GM10847 (cell line): ENCODE measurements around the gene HGFAC.

Experiments
- POLR2A ChIP-seq: IDR thresholded peaks from 2 replicates; pipeline ENCODE4 v1.6.1; 2011; ENCODE audit not compliant: insufficient read length; ENCODE audit errors: extremely low read depth

HGFAC gene

GRCh38 chr4:3430524-3430923 is 11.2 kb upstream of the HGFAC start:
- TF ChIP-seq POLR2A, result no peak

- TF ChIP-seq POLR2A, result no peak
Observed at GRCh38 chr4:3431446-3431993, 10.2 kb upstream of the HGFAC start.

- TF ChIP-seq POLR2A, result no peak
Observed at GRCh38 chr4:3432381-3432790, 9.4 kb upstream of the HGFAC start.

GRCh38 chr4:3433138-3433869 is 8.5 kb upstream of the HGFAC start:
- no peak for TF ChIP-seq POLR2A

- TF ChIP-seq POLR2A, result no peak
Observed at GRCh38 chr4:3434881-3435685, 6.7 kb upstream of the HGFAC start.

- no peak for TF ChIP-seq POLR2A
Observed at GRCh38 chr4:3435686-3435956, 6.1 kb upstream of the HGFAC start.

- TF ChIP-seq POLR2A, result no peak
Observed at GRCh38 chr4:3436048-3436797, 5.5 kb upstream of the HGFAC start.

GRCh38 chr4:3436798-3437581 is 4.8 kb upstream of the HGFAC start:
- TF ChIP-seq POLR2A, result no peak

GRCh38 chr4:3437582-3437936 is 4.2 kb upstream of the HGFAC start:
- TF ChIP-seq POLR2A, result no peak

- no peak for TF ChIP-seq POLR2A
Observed at GRCh38 chr4:3437998-3438846, 3.5 kb upstream of the HGFAC start.

GRCh38 chr4:3438847-3439180 is 3.0 kb upstream of the HGFAC start:
- no peak for TF ChIP-seq POLR2A

- TF ChIP-seq POLR2A, result no peak
Observed at GRCh38 chr4:3439391-3439790, 2.4 kb upstream of the HGFAC start.

- no peak for TF ChIP-seq POLR2A
Observed at GRCh38 chr4:3440011-3440410, 1.8 kb upstream of the HGFAC start.

- no peak for TF ChIP-seq POLR2A
Observed at GRCh38 chr4:3440979-3441500, 728 bp upstream of the HGFAC start.
